Neuronal stem cell (in vitro differentiated cells): ENCODE measurements around the gene PCDHGA10.
A peak's percentile ranks its signal among the peaks of the same experiment; 100 is the strongest.
"Not testable (repeated sequence)": the region's sequence is repeated elsewhere in the genome, so short reads cannot be mapped to it uniquely, and the experiment has no call there.

ENCODE experiments used
- DNase-seq: peaks from one replicate; pipeline ENCODE4 v3.0.0-alpha.2; 2013; ENCODE audit warnings: low spot score
- H2AFZ ChIP-seq: one replicate; pipeline ENCODE4 v1.6.1; 2013; ENCODE audit warnings: mild to moderate bottlenecking, low read length, inconsistent platforms
- H2AK5ac ChIP-seq: 2 replicates; pipeline ENCODE4 v1.6.1; 2013; ENCODE audit warnings: low read depth, mild to moderate bottlenecking, inconsistent platforms, low read length, moderate library complexity, mixed read lengths
- H2BK120ac ChIP-seq: 2 replicates; pipeline ENCODE4 v1.6.1; 2013; ENCODE audit warnings: low read depth, mild to moderate bottlenecking, inconsistent platforms, low read length, moderate library complexity, mixed read lengths
- H2BK12ac ChIP-seq: one replicate; pipeline ENCODE4 v1.6.1; 2013; ENCODE audit warnings: low read length, inconsistent platforms
- H2BK15ac ChIP-seq: 2 replicates; pipeline ENCODE4 v1.6.1; 2013; ENCODE audit warnings: mild to moderate bottlenecking, low read length, inconsistent platforms, mixed read lengths
- H2BK5ac ChIP-seq: one replicate; pipeline ENCODE4 v1.6.1; 2013; ENCODE audit warnings: inconsistent platforms, mild to moderate bottlenecking, low read length, moderate library complexity
- H3K14ac ChIP-seq: one replicate; pipeline ENCODE4 v1.6.1; 2013; ENCODE audit warnings: low read length, inconsistent platforms
- H3K18ac ChIP-seq: 2 replicates; pipeline ENCODE4 v1.6.1; 2013; ENCODE audit warnings: low read length, inconsistent platforms
- H3K23ac ChIP-seq: 2 replicates; pipeline ENCODE4 v1.6.1; 2013; ENCODE audit warnings: low read depth, mild to moderate bottlenecking, mixed read lengths, low read length, inconsistent platforms; ENCODE audit not compliant: poor library complexity
- H3K27ac ChIP-seq: replicated peaks from 3 replicates; pipeline ENCODE4 v1.5.1; 2013; ENCODE audit warnings: low read length, inconsistent platforms
- H3K27me3 ChIP-seq, 3 experiments: 2 replicates each; pipeline ENCODE4 v1.6.1; 2013; ENCODE audit warnings: low read length in 3 of 3, mild to moderate bottlenecking in 2 of 3, inconsistent platforms in 1 of 3, low read depth in 1 of 3, mixed read lengths in 1 of 3, moderate library complexity in 1 of 3; ENCODE audit not compliant: control insufficient read depth in 3 of 3, insufficient read depth in 3 of 3
- H3K36me3 ChIP-seq, 2 donors: replicated peaks in 1 of 2; 2 replicates each; pipeline ENCODE4 v1.6.1; 2013; ENCODE audit warnings: low read length in 2 of 2; ENCODE audit not compliant: control insufficient read depth in 2 of 2, insufficient read depth in 2 of 2
- H3K4ac ChIP-seq: 2 replicates; pipeline ENCODE4 v1.6.1; 2013; ENCODE audit warnings: inconsistent platforms, mild to moderate bottlenecking, low read length, moderate library complexity
- H3K4me1 ChIP-seq, 2 donors: 1 replicate in 1 of 2; 2 replicates in 1 of 2; pipeline ENCODE4 v1.6.1; 2013; ENCODE audit warnings: low read length in 2 of 2, low read depth in 1 of 2; ENCODE audit not compliant: control insufficient read depth in 2 of 2, insufficient read depth in 1 of 2
- H3K4me2 ChIP-seq: one replicate; pipeline ENCODE4 v1.6.1; 2013; ENCODE audit warnings: mild to moderate bottlenecking, low read length, inconsistent platforms; ENCODE audit not compliant: insufficient read depth, poor library complexity, severe bottlenecking
- H3K4me3 ChIP-seq, 2 donors: 2 replicates each; pipeline ENCODE4 v1.5.1; 2013; ENCODE audit warnings: low read length in 2 of 2, mild to moderate bottlenecking in 2 of 2, inconsistent platforms in 1 of 2, moderate library complexity in 1 of 2
- H3K79me1 ChIP-seq: one replicate; pipeline ENCODE4 v1.6.1; 2013; ENCODE audit warnings: low read depth, mild to moderate bottlenecking, inconsistent platforms, low read length, moderate library complexity
- H3K9ac ChIP-seq: one replicate; pipeline ENCODE4 v1.6.1; 2013; ENCODE audit warnings: mild to moderate bottlenecking, low read depth, low read length, inconsistent platforms; ENCODE audit not compliant: poor library complexity
- H3K9me3 ChIP-seq, 2 donors: replicated peaks in 1 of 2; 2 replicates each; pipeline versions ENCODE3 to v1.6.1; 2013; ENCODE audit warnings: low read length in 2 of 2, mild to moderate bottlenecking in 2 of 2, inconsistent platforms in 1 of 2, low read depth in 1 of 2, mixed read lengths in 1 of 2, moderate library complexity in 1 of 2; ENCODE audit not compliant: control insufficient read depth in 2 of 2, insufficient read depth in 1 of 2
- H4K8ac ChIP-seq: one replicate; pipeline ENCODE4 v1.6.1; 2013; ENCODE audit warnings: low read depth, mild to moderate bottlenecking, inconsistent platforms, low read length, moderate library complexity
- H4K91ac ChIP-seq: one replicate; pipeline ENCODE4 v1.6.1; 2013; ENCODE audit warnings: low read length, low read depth, mild to moderate bottlenecking, inconsistent platforms; ENCODE audit not compliant: poor library complexity
- WGBS, 2 donors: extraction: QIAGEN DNeasy Blood & Tissue Kit; methylation state at CpG; one replicate each; pipeline ENCODE4 v1.1.7; 2013; ENCODE audit warnings: missing lambda C conversion rate in 2 of 2, mixed read lengths in 1 of 2; ENCODE audit not compliant: insufficient read length in 2 of 2, insufficient replicate concordance in 1 of 2; ENCODE audit errors: extremely low coverage in 2 of 2; 5-methylcytosine and 5-hydroxymethylcytosine counted together

PCDHGA10 gene

DNA sequence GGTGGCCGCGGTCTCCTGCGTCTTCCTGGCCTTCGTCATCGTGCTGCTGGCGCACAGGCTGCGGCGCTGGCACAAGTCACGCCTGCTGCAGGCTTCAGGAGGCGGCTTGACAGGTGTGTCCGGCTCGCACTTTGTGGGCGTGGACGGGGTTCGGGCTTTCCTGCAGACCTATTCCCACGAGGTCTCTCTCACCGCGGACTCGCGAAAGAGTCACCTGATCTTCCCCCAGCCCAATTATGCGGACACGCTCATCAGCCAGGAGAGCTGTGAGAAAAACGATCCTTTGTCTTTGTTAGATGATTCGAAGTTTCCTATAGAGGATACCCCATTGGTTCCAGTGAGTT is 2.5 kb downstream of the PCDHGA10 start:
- not testable (repeated sequence) for H3K23ac ChIP-seq, H3K79me1 ChIP-seq, H3K27me3 ChIP-seq, H3K4me2 ChIP-seq, H4K91ac ChIP-seq, H3K18ac ChIP-seq, H2BK12ac ChIP-seq, H2AFZ ChIP-seq, H3K27ac ChIP-seq, H3K4me1 ChIP-seq, H2AK5ac ChIP-seq, DNase-seq, H2BK15ac ChIP-seq, H2BK120ac ChIP-seq, H3K4ac ChIP-seq, H2BK5ac ChIP-seq, H3K14ac ChIP-seq, H3K9ac ChIP-seq, H4K8ac ChIP-seq, H3K4me3 ChIP-seq
- peaks cover 53 to 96% of the 10 kb centered on the region in 2 donors for H3K9me3 ChIP-seq
- no CpG with 5 or more reads among the region's 24 CpGs for WGBS, 2 donors
- H3K36me3 ChIP-seq = peaks cover 32 to 66% of the 10 kb centered on the region in 2 donors

DNA sequence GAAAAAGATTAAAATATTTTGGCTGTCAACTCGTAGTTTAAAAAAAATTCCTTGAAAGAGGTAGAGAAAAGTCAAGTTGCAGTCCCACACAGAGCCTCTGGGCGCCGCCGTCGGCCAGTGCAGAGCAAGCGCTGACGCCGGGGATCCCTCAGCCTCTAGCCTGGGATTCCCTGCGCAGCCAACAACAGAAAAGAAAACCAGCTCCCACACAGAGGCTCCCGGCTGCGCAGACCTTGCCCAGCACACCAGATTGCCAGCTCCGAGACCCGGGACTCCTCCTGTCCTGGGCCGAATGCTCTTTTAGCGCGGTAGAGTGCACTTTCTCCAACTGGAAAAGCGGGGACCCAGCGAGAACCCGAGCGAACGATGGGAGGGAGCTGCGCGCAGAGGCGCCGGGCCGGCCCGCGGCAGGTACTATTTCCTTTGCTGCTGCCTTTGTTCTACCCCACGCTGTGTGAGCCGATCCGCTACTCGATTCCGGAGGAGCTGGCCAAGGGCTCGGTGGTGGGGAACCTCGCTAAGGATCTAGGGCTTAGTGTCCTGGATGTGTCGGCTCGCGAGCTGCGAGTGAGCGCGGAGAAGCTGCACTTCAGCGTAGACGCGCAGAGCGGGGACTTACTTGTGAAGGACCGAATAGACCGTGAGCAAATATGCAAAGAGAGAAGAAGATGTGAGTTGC is 4.8 kb downstream of the PCDHGA10 start, which contains the start of gene PCDHGB7:
Gene PCDHGB7 (plus strand): TSS at position 184 of the 679 bp plus-strand sequence. CDS start 183 bp downstream, at position 367.
- H3K14ac ChIP-seq, H2BK12ac ChIP-seq, H3K79me1 ChIP-seq, H3K9ac ChIP-seq, H2BK5ac ChIP-seq, H3K4me1 ChIP-seq, H3K27ac ChIP-seq, H2AK5ac ChIP-seq, H3K23ac ChIP-seq, H4K8ac ChIP-seq, H3K4me2 ChIP-seq, H4K91ac ChIP-seq, H2BK15ac ChIP-seq, H3K27me3 ChIP-seq, H2BK120ac ChIP-seq, H3K4ac ChIP-seq: not testable (repeated sequence)
- H3K18ac ChIP-seq = peak within 1 kb of the TSS; percentile 54
- no CpG with 5 or more reads among the region's 47 CpGs for WGBS, 2 donors
- peak within 1 kb of the TSS; percentile 55 for H2AFZ ChIP-seq
- DNase-seq = peak; percentile 38
- H3K9me3 ChIP-seq = peaks cover 62 to 97% of the 10 kb centered on the region in 2 donors
- H3K36me3 ChIP-seq = peaks cover 47 to 71% of the 10 kb centered on the region in 2 donors
- H3K4me3 ChIP-seq = peak within 1 kb of the TSS; percentile 45 to 71

DNA sequence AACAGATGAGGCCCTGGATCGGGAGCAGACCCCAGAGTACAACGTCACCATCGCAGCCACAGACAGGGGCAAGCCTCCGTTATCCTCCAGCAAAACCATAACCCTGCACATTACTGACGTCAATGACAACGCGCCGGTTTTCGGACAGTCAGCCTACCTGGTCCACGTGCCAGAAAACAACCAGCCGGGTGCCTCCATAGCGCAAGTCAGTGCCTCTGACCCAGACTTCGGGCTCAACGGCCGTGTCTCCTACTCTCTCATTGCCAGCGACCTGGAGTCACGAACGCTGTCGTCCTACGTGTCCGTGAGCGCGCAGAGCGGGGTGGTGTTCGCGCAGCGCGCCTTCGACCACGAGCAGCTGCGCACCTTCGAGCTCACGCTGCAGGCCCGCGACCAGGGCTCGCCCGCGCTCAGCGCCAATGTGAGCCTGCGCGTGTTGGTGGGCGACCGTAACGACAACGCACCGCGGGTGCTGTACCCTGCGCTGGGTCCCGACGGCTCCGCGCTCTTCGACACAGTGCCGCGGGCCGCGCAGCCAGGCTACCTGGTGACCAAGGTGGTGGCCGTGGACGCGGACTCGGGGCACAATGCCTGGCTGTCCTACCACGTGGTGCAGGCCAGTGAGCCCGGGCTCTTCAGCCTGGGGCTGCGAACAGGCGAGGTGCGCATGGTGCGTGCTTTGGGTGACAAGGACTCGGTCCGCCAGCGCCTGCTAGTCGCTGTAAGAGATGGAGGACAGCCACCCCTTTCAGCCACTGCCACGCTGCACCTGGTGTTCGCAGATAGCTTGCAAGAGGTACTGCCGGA is 6.5 kb downstream of the PCDHGA10 start:
- H3K27ac ChIP-seq = no peak overlapping the region

DNA sequence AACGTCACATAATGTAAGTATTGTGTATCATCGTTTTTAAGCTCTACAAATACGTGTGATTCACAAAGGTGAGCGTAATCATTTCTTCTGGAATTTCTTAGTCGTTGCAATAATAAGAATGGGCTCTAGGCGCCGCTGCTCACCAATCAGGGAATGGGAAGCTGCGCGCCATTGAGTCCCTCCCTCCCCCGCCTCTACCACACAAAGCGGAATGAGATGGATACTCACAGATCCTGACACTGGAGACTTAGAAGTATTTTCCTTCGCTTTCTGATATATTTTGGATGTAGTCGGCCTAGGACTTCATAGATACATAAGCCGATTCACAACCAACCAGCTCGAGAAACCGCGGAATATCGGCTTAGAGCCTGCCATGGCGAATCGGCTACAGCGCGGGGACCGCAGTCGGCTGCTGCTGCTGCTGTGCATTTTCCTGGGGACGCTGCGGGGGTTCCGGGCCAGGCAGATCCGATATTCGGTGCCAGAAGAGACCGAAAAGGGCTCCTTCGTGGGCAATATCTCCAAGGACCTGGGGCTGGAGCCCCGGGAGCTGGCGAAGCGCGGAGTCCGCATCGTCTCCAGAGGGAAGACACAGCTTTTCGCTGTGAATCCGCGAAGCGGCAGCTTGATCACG is 8.2 kb downstream of the PCDHGA10 start, which contains the start of gene PCDHGA11:
Gene PCDHGA11 (plus strand): TSS at position 197 of the 634 bp plus-strand sequence. CDS start 177 bp downstream, at position 374.
- H2BK12ac ChIP-seq = no peak within 1 kb of the TSS
- no peak for DNase-seq

More for the DNA sequence above, 6.5 kb downstream of the PCDHGA10 start:
- H2BK12ac ChIP-seq = peak overlapping the region; percentile 73
- peak overlapping the region; percentile 38 for H3K18ac ChIP-seq
- H3K4me3 ChIP-seq = peak overlapping the region in 1 of 2 donors; percentile 57
- no peak overlapping the region for H2AFZ ChIP-seq
- H3K9me3 ChIP-seq = peaks cover 57 to 97% of the 10 kb centered on the region in 2 donors
- peak overlapping the region; percentile 37 for H3K4ac ChIP-seq
- H3K4me1 ChIP-seq = no peaks in the 10 kb centered on the region
- H3K23ac ChIP-seq = peak overlapping the region; percentile 85
- no peak overlapping the region for H3K9ac ChIP-seq
- peaks cover 43 to 67% of the 10 kb centered on the region in 2 donors for H3K36me3 ChIP-seq
- peak overlapping the region; percentile 71 for H3K14ac ChIP-seq
- H3K79me1 ChIP-seq = peaks cover 10% of the 10 kb centered on the region
- no peak overlapping the region for H2BK120ac ChIP-seq
- no CpG with 5 or more reads among the region's 74 CpGs for WGBS, 2 donors
- H4K91ac ChIP-seq = no peak overlapping the region
- DNase-seq = no peak
- no peaks in the 10 kb centered on the region for H3K27me3 ChIP-seq
- peak overlapping the region; percentile 92 for H4K8ac ChIP-seq
- no peak overlapping the region for H3K4me2 ChIP-seq
- no peak overlapping the region for H2BK15ac ChIP-seq
- H2AK5ac ChIP-seq = peak overlapping the region; percentile 56
- no peak overlapping the region for H2BK5ac ChIP-seq

More for the DNA sequence above, 8.2 kb downstream of the PCDHGA10 start, which contains the start of gene PCDHGA11:
- Histone ChIP-seq H2AFZ (no peak within 1 kb of the TSS), H3K4ac (no peak within 1 kb of the TSS), H2BK15ac (no peak within 1 kb of the TSS), H3K27ac (no peak within 1 kb of the TSS), H4K8ac (no peak within 1 kb of the TSS), H2BK120ac (no peak within 1 kb of the TSS), H3K36me3 (peaks cover 38 to 75% of the 10 kb centered on the region in 2 donors), H3K79me1 (peaks cover 10% of the 10 kb centered on the region), H2BK5ac (no peak within 1 kb of the TSS), H3K9ac (no peak within 1 kb of the TSS), H3K14ac (no peak within 1 kb of the TSS), H3K18ac (no peak within 1 kb of the TSS), H3K23ac (no peak within 1 kb of the TSS), H4K91ac (no peak within 1 kb of the TSS), H3K4me3 (peak within 1 kb of the TSS in 1 of 2 donors; percentile 56), H2AK5ac (no peak within 1 kb of the TSS), H3K4me2 (no peak within 1 kb of the TSS), H3K9me3 (peaks cover 50 to 99% of the 10 kb centered on the region in 2 donors), H3K27me3 (no peaks in the 10 kb centered on the region), H3K4me1 (no peaks in the 10 kb centered on the region)
- WGBS, 2 donors = no CpG with 5 or more reads among the region's 42 CpGs
